GM18867 (cell line): ENCODE results near the gene DDX47.
"Not testable (repeated sequence)": the region's sequence is repeated elsewhere in the genome, so short reads cannot be mapped to it uniquely, and the experiment has no call there.

Experiments
- ATAC-seq: cut with Tn5 transposase; IDR thresholded peaks from one replicate; pipeline ENCODE4 v1.9.1; 2021; ENCODE audit warnings: mild to moderate bottlenecking, moderate library complexity; ENCODE audit not compliant: unreplicated experiment

Gene DDX47

GRCh38 chr12:12796928-12797793, 16.0 kb upstream of the DDX47 start:
- ATAC-seq: no peak

- ATAC-seq: no peak
Measured at GRCh38 chr12:12797794-12798152, 15.4 kb upstream of the DDX47 start.

- ATAC-seq: no peak
Measured at GRCh38 chr12:12798480-12798879, 14.7 kb upstream of the DDX47 start.

GRCh38 chr12:12799163-12799920, 13.8 kb upstream of the DDX47 start:
- ATAC-seq: no peak

GRCh38 chr12:12800406-12801180, 12.6 kb upstream of the DDX47 start:
- ATAC-seq: no peak

GRCh38 chr12:12801656-12802055, 11.5 kb upstream of the DDX47 start:
- not testable (repeated sequence) for ATAC-seq

- peak; percentile 89 for ATAC-seq
Measured at GRCh38 chr12:12803186-12803585, 10.0 kb upstream of the DDX47 start.

- no peak for ATAC-seq
Measured at GRCh38 chr12:12804011-12804410, 9.1 kb upstream of the DDX47 start.

- no peak for ATAC-seq
Measured at GRCh38 chr12:12804432-12804886, 8.7 kb upstream of the DDX47 start.

- no peak for ATAC-seq
Measured at GRCh38 chr12:12806784-12807516, 6.2 kb upstream of the DDX47 start.

- ATAC-seq: not testable (repeated sequence)
Measured at GRCh38 chr12:12807517-12807903, 5.6 kb upstream of the DDX47 start.

- ATAC-seq: peak; percentile 68
Measured at GRCh38 chr12:12807970-12808702, 5.0 kb upstream of the DDX47 start.

GRCh38 chr12:12810553-12811021, 2.6 kb upstream of the DDX47 start:
- no peak for ATAC-seq

GRCh38 chr12:12811343-12811742, 1.8 kb upstream of the DDX47 start:
- ATAC-seq: no peak

GRCh38 chr12:12812174-12812573, 972 bp upstream of the DDX47 start:
- ATAC-seq: no peak

- no peak for ATAC-seq
Measured at GRCh38 chr12:12812618-12813119, 477 bp upstream of the DDX47 start.

GRCh38 chr12:12817616-12818015, 4.5 kb downstream of the DDX47 start:
- no peak for ATAC-seq

- no peak for ATAC-seq
Measured at GRCh38 chr12:12818701-12819100, 5.6 kb downstream of the DDX47 start.

GRCh38 chr12:12819221-12819620, 6.1 kb downstream of the DDX47 start:
- no peak for ATAC-seq
